GM13977 (cell line): ENCODE results near the gene NMU.

Source experiments
- DNase-seq: peaks from one replicate; pipeline ENCODE4 v3.0.0; 2012; ENCODE audit warnings: low spot score
- CTCF ChIP-seq: IDR thresholded peaks from 2 replicates; pipeline ENCODE4 v1.5.1; 2012; ENCODE audit warnings: mild to moderate bottlenecking, control low read depth; ENCODE audit not compliant: insufficient read depth; ENCODE audit errors: extremely low read depth, missing control alignments
- in situ Hi-C: fragments of 300-500 bp; cut with MboI; formaldehyde crosslinking; loops from one replicate; pipeline ENCODE4 v1.12.0; 2022; ENCODE audit warnings: low sequenced_read_pairs, low pct_unique_long_range_greater_than_20kb, mixed read lengths, inconsistent platforms; ENCODE audit not compliant: unreplicated experiment

The NMU gene

GRCh38 chr4:55671667-55672066, 35.6 kb upstream of the NMU start:
- no peak for DNase-seq
- in situ Hi-C loops: no loop called here
- no peak for TF ChIP-seq CTCF

DNA sequence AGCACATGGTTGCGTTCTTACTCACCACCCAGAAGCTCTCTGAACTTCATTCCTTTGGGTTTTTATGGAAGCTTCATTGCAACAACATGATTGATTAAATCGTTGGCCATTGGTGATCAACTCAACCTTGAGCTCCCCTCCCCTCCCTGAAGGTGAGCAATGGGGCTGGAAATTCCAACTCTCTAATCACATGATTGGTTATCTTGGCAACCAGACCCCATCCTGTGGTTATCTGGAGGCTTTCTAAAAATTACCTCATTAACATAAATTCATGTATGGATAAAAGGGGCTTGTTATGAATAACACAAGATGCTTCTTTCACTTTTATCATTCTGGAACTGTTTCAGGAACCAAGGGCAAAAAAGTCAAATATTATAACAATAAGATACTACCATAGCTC, 34.6 kb upstream of the NMU start:
- DNase-seq: no peak
- no peak for TF ChIP-seq CTCF
- in situ Hi-C loops: no loop called here

- in situ Hi-C loops: no loop called here
- no peak for TF ChIP-seq CTCF
- no peak for DNase-seq
Observed at GRCh38 chr4:55668449-55668848, 32.4 kb upstream of the NMU start.

- in situ Hi-C loops: no loop called here
- no peak for DNase-seq
- no peak for TF ChIP-seq CTCF
Observed at GRCh38 chr4:55666535-55666934, 30.4 kb upstream of the NMU start.

DNA sequence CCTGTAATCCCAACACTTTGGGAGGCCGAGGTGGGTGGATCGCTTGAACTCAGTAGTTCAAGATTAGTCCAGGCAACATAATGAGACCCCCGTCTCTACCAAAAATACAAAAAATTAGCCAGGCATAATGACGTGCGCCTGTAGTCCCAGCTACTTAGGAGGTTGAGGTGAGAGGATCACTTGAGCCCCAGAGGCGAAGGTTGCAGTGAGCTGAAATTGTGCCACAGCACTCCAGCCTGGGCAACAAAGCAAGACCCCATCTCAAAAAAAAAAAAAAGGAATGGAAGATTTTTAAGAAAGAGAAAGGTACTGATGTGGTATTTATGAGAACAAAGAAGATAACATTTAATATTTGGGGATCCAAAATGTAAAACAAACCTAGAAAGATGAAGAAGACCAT, 27.0 kb upstream of the NMU start:
- DNase-seq: no peak
- no peak for TF ChIP-seq CTCF
- in situ Hi-C loops: no loop called here

DNA sequence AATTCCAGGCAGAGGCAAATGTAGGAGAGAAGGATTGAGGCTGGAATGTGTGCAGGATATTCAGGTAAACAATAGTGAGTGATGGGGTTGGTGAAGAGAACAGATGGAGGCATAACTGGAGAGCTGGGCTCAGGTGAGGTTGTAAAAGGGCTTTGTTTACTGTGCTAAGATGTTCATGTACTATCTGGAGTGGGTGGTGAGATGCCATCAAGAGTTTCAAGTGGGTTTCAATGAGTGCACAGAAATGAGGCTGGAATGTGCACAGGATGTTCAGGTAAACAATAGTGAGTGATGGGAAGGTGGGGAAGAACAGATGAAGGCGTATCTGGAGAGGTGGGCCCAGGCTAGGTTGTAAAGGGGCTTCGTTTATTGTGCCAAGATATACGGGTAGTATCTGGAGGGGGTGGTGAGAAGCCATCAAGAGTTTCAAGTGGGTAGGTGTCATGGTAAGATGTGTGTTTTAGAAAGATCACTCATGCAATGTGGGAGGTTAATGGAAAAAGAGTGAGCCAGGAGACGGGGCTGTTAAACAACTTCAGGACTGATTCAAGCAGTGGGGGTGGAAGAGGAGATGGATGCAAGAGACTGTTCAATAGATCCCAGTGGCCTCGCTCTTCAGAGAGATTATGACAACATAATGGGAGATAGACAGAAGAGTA, 25.4 kb upstream of the NMU start:
- no peak for DNase-seq
- in situ Hi-C loops: no loop called here
- no peak for TF ChIP-seq CTCF

DNA sequence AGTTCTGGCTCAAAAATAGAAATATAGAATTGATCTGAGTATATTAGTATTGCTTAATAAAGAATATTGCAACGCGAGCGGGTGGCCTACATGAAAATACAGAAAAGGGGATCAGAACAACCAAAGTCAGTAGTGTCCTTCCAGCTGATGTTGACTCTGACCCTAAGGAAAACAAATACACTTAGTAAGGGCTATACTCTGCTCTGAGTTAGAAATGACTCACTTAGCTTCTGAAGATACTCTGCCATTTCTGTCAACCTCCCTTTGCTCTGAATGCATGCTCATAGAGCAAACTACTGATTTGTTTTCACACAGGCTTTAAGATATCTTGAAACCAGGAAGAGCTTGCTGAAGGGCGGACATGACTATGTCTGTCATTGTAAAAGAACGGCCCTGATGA, 22.6 kb upstream of the NMU start:
- no peak for DNase-seq
- no peak for TF ChIP-seq CTCF
- in situ Hi-C loops: no loop called here
